HG03103 (cell line): ENCODE results near the gene OR5K3.

Experiments
- ATAC-seq: cut with Tn5 transposase; IDR thresholded peaks from one replicate; pipeline ENCODE4 v1.9.1; 2021; ENCODE audit warnings: low read depth; ENCODE audit not compliant: unreplicated experiment

Gene OR5K3

DNA sequence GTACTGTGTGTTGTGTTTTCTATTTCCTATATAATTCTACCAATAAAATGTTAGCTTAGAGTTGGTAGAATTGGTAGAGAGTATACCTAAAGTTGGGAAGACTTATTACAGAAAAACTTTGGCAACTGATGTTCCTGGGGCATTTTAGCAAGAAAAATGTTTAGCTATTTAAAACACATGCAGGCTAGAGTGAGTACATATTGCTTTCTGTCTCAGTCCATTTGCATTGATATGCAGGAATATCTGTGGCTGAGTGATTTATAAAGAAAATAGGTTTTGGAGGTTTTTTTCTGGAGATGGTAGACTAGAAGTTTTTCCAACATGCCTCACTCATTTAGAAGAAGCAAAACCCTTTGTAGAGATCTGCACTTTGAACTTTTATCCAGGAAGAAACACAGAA, 42.1 kb downstream of the OR5K3 start:
- ATAC-seq = no peak

DNA sequence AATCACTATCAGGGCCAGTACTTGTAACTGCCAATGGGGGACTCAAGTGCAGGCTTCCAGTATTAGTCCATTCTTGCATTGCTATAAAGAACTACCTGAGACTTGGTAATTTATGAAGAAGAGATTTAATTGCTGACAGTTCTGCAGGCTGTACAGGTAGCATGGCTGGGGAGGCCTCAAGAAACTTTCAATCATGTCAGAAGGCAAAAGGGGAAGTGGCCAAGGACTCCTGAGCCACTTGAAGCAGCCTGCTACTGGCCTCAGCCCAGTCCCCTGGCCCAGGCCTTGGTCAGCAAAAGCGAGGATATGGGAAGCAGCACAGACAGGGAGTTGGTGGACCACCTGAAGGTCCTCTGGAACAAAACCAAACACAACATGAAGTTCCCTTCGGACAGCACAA, 43.3 kb downstream of the OR5K3 start:
- ATAC-seq = no peak

DNA sequence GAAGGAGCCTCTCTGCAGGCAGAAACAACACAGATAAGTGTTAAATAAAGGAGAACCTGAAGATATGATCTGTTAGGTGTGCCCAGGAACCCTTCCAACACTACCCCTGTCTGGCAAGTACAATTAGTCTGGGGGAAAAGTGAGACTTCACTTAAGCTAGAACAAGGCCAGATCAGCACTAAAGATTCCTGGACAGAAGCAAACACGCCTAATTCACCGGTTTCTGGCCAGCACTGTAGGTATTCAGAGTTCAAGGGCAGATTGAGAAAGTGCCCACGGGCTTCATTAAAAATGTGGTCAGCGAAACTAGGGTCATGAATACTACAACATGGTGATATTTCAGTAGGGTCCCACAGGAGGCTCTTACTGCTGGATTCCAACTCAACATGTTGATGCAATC, 43.9 kb downstream of the OR5K3 start:
- no peak for ATAC-seq

DNA sequence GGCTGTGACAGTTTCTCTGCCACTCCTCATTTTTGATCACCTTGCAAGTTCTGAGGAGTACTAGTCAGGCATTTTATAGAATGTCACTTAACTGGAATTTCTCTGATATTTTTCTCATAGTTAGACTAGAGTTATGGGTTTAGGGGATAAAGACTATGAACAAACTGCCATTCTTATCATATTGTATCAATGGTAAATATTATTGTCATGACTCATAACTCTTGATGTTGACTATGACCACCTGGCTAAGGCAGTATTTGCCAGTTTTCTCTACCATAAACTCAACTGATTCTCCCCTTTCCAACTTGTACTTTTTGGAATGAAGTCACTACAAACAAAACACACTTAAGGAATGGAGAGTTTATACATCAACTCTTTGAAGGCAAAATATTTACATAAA, 49.8 kb downstream of the OR5K3 start:
- ATAC-seq = no peak
